ENCODE data around the gene FAM83B.
"Not testable (repeated sequence)": the region's sequence is repeated elsewhere in the genome, so short reads cannot be mapped to it uniquely, and the experiment has no call there.

FAM83B gene, protein sequence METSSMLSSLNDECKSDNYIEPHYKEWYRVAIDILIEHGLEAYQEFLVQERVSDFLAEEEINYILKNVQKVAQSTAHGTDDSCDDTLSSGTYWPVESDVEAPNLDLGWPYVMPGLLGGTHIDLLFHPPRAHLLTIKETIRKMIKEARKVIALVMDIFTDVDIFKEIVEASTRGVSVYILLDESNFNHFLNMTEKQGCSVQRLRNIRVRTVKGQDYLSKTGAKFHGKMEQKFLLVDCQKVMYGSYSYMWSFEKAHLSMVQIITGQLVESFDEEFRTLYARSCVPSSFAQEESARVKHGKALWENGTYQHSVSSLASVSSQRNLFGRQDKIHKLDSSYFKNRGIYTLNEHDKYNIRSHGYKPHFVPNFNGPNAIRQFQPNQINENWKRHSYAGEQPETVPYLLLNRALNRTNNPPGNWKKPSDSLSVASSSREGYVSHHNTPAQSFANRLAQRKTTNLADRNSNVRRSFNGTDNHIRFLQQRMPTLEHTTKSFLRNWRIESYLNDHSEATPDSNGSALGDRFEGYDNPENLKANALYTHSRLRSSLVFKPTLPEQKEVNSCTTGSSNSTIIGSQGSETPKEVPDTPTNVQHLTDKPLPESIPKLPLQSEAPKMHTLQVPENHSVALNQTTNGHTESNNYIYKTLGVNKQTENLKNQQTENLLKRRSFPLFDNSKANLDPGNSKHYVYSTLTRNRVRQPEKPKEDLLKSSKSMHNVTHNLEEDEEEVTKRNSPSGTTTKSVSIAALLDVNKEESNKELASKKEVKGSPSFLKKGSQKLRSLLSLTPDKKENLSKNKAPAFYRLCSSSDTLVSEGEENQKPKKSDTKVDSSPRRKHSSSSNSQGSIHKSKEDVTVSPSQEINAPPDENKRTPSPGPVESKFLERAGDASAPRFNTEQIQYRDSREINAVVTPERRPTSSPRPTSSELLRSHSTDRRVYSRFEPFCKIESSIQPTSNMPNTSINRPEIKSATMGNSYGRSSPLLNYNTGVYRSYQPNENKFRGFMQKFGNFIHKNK

DNA sequence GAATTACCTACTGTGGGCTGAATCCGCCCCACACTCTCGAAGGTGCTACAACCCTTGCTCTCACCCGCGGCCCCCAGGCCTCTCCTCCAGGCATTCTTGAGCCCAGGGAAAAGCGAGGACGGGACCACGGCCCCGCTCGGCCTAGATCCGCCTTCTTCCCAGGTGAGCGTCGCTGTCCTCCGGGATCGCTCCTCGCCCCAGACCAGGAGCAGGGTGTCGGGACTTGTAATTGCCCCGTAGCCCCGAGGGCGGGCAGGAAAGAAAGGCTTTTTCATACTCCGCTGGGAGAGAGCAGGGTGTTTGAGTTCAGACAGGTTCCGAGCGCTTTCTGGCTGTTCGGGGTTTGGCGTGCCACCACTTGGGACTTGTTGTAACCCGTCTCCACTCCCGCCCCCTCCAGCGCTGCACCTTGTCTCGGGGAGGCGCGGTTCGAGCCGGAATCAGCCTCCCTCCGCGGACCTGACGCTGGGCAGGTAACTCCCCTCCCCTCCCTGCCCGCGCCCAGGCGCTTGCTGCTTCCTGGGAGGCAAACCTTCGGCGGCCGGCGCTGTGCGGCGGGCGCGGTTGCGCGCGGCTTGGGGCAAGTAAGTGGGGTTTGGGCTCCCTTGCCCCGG, at the start of gene FAM83B:
Gene FAM83B (plus strand): TSS at position 529 of the 614 bp plus-strand sequence. CDS start 23,476 bp downstream, outside the sequence.
- no peak for FAIRE-seq

DNA sequence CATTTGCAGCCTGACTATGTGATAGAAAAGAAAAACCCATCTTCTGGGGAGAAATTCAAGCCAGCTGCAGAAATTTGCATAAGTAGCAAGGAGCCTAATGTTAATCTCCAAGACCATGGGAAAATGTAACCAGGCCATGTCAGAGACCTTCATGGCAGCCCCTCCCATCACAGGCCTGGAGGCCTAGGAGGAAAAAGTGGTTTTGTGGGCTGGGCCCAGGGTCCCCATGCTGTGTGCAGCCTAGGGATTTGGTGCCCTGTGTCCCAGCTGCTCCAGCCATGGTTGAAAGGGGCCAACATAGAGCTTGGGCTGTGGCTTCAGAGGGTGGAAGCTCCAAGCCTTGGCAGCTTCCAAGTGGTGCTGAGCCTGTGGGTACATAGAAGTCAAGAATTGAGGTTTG, 49.7 kb upstream of the FAM83B start:
- not testable (repeated sequence) for FAIRE-seq

DNA sequence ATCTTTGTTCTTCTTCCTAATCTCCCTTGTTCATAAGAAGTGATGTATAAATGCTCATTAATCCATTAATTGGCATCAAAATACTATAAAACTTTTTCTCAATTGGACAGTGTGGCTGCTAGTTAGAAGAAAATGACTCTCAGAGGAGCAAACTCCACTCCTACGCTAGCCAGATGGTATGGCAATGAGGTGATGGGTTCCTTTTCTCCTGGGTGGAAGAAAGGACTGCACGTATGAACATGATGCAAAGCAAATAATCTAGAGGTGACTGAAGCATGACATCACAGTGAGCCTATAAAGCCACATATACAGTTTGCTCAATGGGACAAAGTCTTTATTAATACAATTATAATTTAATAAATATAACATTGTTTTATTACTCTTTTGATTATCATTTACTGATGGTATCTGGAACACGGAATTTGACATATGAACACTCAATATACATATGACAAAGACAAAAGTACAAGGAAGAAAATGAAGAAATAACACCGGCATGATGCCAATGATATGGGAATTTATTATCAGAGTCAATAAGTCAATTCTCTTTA, 46.4 kb upstream of the FAM83B start:
- FAIRE-seq: no peak

DNA sequence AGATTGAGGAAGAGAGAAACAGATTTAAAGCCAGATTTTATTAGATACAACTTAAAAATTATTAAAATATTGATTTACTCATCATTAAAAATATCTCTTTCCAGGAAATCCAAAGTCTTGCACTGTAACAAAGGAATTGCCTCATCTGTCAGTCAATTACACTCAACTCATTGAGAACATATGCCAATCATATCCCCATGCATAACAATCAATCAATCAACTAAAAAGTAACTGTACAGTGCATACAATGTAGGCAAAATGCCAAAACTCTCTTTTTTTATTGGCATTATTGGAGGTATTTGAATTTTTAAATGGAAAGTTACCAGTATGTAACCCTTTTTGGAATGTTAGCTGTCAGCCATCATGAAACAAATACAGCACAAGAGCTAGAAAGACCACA, 45.3 kb upstream of the FAM83B start:
- FAIRE-seq: no peak

DNA sequence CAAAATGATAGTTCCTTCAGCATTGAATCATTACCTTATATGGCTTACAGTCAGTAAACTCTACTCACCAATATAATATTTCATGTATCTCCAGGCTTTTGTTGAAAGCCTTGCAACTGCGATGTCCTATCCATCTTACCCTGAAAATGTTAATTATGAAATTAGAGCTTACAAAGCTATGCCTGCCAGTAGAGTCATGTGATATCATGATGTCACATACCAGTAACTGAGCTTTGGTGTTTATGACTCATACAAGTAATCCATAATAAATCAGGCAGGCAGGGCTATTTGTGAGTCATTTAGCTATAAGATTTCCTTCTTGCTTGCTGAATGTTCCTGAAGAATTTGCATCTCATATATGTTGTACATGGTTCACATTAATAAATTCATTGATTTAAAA, 44.9 kb upstream of the FAM83B start:
- FAIRE-seq: no peak

DNA sequence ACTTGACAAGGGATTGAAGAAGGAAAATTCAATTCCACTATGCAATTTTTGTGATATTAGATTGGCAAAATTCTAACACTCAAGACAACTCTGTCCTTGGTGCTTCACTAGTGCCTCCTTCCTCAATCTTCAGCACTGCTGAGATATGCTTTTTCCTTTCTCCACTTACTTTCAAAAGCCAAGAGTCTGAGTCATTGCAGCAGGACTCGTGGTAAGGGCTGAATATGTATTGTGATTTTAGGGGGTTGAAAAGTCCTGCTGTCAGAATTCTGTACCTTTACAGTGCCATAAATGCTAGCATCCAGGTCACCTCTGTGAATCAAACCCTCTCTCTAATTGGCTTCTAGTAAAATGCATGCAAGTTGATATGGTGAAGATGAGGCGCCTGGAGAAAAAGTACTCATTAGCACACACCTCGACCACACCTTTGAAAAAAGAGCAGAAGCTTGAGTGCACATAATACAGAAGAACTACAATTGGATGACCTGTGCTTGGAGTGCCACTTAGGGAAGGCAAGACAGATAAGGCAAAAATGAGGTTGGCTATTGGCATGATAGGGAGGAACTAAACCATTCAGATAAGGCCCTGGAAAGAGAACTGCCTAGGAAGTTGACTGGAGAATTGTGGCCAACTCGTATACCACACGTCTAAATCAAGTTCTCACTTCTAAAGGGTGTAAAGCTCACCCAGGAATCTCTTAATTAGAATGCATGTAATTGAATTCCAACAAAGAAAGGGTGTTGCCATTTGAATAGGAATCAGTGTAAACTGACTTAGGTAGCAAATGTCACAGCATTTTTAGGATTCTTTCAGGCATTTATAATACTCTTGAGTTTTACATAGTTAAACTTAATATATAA, 43.6 kb upstream of the FAM83B start:
- no peak for FAIRE-seq

DNA sequence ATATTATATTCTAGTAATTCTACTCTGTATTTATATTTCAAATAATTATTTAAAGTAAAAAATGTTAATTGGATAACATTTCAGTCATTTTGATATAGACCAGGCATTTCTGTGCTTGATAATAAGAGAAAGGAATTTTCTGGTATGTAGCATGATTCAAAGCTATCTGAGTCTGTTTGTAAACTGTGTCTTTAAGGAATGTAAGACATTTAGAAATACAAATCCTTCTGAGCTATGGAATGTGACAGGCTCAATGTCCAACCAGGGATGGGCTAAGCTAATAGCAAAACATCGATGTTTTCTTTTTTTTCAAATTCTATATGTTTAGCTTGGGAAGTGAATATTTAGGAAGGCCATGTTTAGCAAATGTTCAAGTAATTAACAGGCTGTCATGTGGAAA, 41.5 kb upstream of the FAM83B start:
- FAIRE-seq: no peak

DNA sequence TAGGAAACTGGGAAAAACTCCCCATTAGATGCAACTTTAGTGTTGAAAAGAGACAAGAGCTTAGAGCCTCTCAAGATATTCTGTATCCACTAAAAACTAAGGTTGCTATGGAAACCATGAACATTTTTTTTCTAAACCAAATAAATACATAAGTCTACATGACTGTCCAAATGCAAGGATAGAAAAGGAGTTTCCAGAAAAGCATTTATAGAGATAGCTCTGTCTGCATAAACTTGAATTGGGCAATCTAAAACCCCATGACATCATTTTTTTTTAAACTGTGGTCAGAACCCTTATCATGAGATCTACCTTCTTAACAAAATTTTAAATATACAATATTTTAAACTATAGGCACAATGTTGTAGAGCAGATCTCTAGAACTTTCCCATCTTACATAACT, 36.4 kb upstream of the FAM83B start:
- no peak for FAIRE-seq

DNA sequence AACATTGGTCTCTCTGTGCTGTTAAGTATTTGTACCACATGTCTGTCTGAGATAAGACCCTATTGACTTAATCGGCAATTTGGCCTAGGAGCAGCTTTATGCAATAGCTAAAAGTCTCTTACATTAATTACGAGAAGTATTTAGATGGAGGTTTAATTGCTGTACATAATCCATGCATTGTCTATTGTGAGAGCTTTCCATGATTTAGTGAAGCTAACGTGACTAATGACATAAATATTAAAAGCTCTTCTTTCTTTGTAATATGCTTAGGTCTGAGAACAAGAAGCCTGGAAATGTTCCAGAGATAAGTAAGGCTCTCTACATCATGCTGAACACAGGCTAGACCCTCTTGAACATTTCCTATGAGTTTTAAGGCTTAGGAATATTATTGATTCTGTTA, 32.7 kb upstream of the FAM83B start:
- FAIRE-seq: no peak

DNA sequence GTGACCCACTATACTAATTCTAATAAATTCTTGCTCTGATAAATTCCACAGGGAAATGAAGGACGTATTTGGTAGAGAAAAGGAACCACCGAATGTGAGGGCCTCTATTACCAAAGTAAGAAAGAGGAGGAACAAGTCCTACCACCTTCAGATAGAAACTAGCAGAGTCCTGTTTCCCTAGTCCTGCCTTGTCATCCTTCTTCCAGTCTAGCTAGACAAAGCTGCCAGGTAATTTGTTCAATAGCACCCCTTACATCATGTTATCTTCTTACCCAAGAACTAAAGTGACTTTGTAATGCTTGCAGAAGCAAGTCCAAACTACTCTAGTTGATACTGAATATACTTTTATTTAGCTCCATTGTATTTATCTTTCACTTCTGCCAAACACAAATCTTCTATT, 29.3 kb upstream of the FAM83B start:
- FAIRE-seq: no peak

DNA sequence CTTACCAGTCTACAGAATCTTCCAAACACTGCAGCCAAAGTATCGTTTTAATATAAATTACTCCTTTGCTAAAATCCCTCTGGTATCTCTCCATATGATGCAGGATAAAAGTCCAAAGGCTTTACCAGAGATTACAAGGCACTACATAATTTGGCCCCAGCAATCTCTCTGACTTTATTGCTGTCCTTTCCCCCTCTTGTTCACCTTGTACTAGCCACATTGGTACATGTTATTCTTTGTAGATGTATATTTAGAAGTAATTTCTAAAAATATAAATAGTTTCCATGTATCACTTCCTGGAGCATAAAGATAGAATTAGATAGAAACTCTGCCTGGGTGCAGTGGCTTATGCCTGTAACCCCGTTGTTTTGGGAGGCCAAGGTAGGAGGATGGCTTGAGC, 28.7 kb upstream of the FAM83B start:
- no peak for FAIRE-seq

DNA sequence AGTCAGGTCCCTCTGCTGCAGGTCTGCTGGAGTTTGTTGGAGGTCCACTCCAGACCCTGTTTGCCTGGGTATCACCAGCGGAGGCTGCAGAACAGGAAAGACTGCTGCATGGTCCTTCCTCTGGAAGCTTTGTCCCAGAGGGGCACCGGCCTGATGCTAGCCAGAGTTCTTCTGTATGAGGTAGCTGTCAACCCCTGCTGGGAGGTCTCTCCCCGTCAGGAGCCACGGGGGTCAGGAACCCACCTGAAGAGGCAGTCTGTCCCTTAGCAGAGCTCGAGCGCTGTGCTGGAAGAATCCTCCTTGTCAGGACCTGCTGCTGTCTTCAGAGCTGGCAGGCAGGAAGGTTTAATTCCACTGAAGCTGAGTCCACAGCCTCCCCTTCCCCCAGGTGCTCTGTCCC, 22.3 kb upstream of the FAM83B start:
- FAIRE-seq: not testable (repeated sequence)

DNA sequence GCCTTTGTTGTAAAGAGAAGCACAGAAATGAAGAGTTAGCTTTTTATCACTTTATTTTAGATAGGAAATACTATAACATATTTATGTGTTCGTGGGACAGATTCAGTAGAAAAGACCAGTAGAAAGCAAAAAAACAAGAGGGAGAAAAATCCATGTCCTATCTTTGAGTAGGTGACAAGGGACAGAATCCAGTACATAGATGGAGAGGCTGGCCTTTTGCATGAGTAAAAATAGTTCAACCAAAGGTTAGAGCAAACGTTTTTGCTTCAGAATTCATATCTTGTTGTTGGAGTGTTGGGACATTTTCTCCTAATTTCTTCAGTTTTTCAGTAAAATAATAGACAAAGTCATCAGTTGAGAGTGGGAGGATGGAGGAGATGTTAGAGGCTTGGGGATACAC, 19.6 kb upstream of the FAM83B start:
- FAIRE-seq: no peak

DNA sequence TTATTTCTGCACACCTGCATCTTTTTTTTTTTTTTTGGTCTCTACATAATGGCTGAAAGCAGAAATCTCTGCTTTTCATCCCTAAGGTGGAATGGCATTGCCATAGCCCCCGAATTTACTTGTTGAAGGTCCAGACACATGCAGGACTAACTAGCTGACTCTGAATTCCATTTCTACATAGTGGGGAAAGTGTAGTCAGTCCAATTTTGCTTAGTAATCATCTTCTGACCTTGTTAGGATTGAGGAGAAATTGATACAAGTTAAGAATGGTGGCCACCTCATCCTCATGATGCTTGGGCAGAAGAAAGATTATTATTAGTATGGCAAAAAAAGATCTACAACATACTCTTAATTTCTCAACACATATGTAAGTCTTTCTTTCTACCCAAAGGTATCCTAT, 16.4 kb upstream of the FAM83B start:
- no peak for FAIRE-seq

DNA sequence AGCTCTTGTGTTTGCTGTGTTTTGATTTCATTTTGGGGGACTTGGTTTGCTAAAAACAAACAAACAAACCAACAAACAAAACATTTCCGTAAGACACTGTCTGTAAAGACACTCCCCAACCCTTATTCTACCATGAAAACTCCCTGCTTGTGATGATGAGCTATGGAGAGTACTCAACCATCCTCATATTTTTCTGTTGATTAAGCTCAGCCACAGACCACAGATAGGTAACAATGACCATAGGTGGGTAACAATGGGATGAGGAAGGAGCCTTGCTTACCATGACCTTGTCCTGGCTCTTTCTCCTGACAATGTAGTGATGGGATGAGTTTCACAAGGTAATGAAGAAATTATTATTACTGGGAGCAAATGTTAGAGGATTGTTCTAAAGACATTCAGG, 11.4 kb upstream of the FAM83B start:
- FAIRE-seq: no peak

DNA sequence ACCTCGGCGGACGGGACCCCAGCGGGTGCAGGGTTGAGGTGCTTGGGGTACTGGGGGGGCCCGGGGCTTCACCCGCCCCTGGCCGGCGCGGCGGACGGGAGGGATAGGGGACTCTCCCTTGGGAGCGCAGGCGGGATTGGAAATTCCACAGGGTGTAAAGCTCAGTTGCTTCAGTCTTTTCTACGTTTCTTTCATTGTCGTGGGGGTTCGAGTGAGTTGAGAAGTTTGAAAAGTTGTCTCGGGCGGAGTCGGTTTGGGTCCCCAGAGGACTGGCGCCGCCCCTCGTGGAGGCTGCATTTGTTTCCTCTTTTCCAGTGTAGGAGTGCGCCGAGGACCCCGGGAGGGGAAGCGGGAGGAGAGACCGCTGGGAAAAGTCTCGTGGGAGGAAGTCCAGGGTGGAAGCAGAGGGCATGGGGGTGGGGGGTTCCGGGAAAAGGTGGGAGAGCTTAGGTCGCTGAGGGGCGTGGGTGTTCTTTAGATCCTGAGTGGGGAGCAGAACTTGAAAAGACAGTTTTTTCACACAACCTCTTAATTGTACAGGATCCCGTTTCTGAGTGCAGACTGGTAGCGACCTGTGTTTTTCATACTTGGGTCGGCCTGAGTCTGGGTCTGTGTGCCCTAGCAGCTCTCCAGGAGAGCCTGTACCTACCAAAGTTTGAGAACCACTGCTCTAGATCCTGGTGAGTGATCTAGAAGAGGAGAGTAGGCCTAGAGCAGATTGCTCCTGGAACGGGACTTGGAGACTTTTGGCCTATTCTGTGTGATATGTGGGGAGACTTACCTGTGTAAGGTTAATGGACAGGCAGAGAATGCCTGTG, 495 bp downstream of the FAM83B start:
- no peak for FAIRE-seq

DNA sequence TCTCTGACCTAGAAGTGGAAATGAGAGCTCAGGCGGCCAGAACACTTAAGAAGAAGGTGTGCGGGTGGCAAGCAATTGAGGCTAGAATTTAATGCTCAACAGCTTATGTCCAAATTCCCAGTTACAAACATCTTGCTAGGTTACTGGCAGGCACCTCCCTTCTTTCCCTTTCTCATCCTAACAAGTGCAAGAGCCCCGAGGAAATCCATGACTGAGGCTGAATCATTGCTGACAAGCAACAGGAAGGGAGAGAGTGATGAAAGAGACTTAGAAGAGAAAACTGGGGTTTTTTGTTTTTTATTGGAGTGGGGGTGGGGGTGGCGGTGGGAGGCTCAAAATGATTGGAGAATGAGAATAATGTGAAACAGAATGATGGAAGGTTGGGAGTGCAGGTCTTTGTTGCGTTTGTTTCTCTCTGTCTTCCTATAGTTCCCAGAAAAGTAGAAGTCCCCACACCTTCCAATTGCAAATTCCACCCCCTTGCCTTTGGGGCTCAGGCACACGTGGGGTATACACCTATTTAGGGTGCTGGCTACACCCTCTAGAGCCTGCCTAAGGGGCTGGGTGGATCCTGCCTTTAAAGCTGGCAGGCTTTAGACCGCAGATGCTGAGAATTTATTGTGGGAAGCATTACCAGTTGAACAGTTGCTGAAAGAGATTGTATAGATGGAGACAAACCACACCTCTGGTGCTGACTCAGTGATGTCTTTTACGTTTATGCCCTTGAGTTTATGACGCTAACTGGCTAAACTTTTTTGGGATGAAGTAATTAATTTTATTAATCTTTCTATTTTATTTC, 1.4 kb downstream of the FAM83B start:
- no peak for FAIRE-seq

DNA sequence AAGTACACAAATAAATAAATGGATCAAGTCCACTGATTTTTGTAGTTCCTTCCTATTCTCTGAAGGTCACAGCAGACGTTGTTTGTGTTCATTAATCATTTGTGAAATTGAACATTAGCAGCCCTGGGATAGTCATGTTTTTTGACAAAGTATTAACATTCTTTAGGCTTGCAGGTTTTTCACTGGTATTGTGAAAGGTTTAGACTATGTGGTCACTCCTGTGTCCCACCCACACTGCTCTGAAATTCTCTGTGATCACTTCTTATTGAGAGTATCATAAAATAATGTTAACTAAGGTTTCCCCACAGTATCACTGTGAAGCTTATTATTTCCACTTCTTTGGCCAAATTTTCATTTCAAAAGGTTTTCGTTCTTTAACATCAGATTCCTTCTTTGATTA, 3.5 kb downstream of the FAM83B start:
- FAIRE-seq: no peak

DNA sequence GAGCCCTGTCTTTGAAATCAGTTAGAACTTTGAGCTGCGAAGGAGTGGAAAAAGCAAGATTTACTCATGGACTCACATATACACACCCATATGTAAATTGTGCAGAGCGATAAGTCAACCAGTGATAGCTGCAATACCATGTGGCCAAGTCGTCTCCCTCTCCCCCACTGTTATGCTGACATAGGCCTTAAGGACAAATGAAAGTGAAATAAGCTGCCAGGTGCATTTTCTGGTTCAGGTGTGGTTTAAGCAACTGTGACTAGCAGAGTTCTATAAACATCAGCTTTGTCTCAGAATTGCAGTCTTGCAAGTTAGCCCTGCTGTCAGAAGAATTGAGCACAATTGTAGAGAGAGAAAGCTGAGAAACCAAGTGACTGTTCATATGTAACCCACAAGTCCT, 9.6 kb downstream of the FAM83B start:
- no peak for FAIRE-seq

DNA sequence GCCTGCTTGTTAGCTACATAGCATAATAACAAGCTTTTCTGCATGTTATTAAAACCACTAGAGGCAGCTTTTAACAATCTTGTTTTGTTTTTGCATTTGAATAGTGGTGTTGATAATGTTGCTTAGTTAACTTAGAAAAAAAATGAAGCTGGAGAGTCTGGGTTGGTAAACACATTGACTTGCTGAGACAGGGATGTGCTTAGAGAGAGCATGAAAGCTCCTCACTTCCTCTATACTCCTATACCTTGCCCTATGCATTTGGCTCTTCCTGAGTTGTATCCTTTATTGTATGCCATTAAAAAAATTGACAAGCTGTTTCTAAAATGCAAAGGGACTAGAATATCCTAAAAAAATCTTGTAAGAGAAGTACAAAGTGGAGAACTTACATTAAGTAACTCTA, 13.6 kb downstream of the FAM83B start:
- FAIRE-seq: no peak
